ENCODE data around the gene DYNLT4.

- TF ChIP-seq POLR2A (IDR thresholded peaks at IDR 0.05) (no peak), CTCF (IDR thresholded peaks at IDR 0.05) (no peak), POLR2AphosphoS5 (IDR thresholded peaks at IDR 0.05) (no peak)
Measured at GRCh38 chr1:44798481-44799365, 8.4 kb downstream of the DYNLT4 start.
